H1 (cell line): Measurements from ENCODE around the gene PLEKHA5.

Experiments used
- CREB1 ChIP-seq: IDR thresholded peaks from 2 replicates; pipeline ENCODE4 v1.6.1; 2012; ENCODE audit warnings: inconsistent platforms
- EZH2 ChIP-seq: fragments of 200-600 bp; sonication (generic); IDR thresholded peaks from 2 replicates; pipeline ENCODE4 v1.7.1; 2012; ENCODE audit warnings: low read depth, mild to moderate bottlenecking, moderate library complexity, low read length, inconsistent platforms; ENCODE audit not compliant: severe bottlenecking
- NRF1 ChIP-seq: IDR thresholded peaks from 2 replicates; pipeline ENCODE4 v1.6.1; 2011; ENCODE audit warnings: mild to moderate bottlenecking, low read depth, low read length, improper control_type of control experiment
- POLR2A ChIP-seq, 2 experiments: IDR thresholded peaks; 1 replicate in 1 of 2; 2 replicates in 1 of 2; pipeline ENCODE4 v1.6.1; 2011; ENCODE audit warnings: low read depth in 2 of 2, low read length in 2 of 2, mild to moderate bottlenecking in 2 of 2; ENCODE audit errors: control extremely low read depth in 1 of 2
- POLR2AphosphoS5 ChIP-seq: IDR thresholded peaks from 2 replicates; pipeline ENCODE4 v1.6.1; 2011; ENCODE audit warnings: low read depth, low read length
- TF ChIP-seq, protein P1 (sequence below), 3 experiments: IDR thresholded peaks; 1 replicate in 2 of 3; 2 replicates in 1 of 3; pipeline versions ENCODE4 v1.5.1 to v1.6.1; 2011; ENCODE audit warnings: low read length in 3 of 3, mild to moderate bottlenecking in 3 of 3, inconsistent platforms in 2 of 3, low read depth in 1 of 3, moderate library complexity in 1 of 3; ENCODE audit not compliant: insufficient read depth in 1 of 3; ENCODE audit errors: control extremely low read depth in 1 of 3

DNA sequence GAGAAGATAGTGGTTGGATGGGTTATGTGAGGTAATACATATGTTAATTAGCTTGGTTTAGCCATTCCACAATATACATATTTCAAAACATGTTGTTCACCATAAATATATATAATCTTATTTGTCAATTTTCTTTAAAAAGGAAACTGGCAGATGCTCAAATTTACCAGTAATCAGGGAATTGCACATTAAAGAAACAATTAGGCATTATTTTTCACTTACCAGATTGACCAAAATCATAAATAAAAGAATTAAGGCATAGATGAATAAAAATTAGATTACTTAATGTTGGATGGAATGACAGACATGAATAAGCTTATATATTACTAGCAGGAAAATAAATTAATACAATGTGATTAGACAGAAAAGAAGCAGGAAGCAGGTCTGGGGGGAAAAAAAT lies 147.2 kb downstream of the PLEKHA5 start:
- TF ChIP-seq, protein P1, sequence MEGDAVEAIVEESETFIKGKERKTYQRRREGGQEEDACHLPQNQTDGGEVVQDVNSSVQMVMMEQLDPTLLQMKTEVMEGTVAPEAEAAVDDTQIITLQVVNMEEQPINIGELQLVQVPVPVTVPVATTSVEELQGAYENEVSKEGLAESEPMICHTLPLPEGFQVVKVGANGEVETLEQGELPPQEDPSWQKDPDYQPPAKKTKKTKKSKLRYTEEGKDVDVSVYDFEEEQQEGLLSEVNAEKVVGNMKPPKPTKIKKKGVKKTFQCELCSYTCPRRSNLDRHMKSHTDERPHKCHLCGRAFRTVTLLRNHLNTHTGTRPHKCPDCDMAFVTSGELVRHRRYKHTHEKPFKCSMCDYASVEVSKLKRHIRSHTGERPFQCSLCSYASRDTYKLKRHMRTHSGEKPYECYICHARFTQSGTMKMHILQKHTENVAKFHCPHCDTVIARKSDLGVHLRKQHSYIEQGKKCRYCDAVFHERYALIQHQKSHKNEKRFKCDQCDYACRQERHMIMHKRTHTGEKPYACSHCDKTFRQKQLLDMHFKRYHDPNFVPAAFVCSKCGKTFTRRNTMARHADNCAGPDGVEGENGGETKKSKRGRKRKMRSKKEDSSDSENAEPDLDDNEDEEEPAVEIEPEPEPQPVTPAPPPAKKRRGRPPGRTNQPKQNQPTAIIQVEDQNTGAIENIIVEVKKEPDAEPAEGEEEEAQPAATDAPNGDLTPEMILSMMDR (IDR thresholded peaks at IDR 0.05; ENCODE audit: control extremely low read depth in 1 of 3, insufficient read depth in 1 of 3, low read depth in 1 of 3, low read length in 3 of 3), result no peak
- no peak for TF ChIP-seq CREB1
- no peak for TF ChIP-seq NRF1
- TF ChIP-seq POLR2A (IDR thresholded peaks at IDR 0.05; ENCODE audit: control extremely low read depth in 1 of 2, low read depth in 2 of 2, low read length in 2 of 2), result no peak
- TF ChIP-seq EZH2, result no peak
- no peak for TF ChIP-seq POLR2AphosphoS5
